HL-60 (cell line): ENCODE data around the gene ASB8.

Experiments used
- DNase-seq, 2 experiments: peaks; one replicate each; pipeline ENCODE4 v3.0.0-alpha.2; 2010 to 2020; ENCODE audit warnings: low read depth in 1 of 2, low spot score in 1 of 2
- H3K27ac ChIP-seq: fragments of 250-450 bp; sonication (Bioruptor Pico); replicated peaks from 2 replicates; pipeline ENCODE4 v1.5.1; 2020; ENCODE audit warnings: mild to moderate bottlenecking, moderate library complexity
- H3K27me3 ChIP-seq: fragments of 250-450 bp; sonication (Bioruptor Pico); 2 replicates; pipeline ENCODE4 v1.5.1; 2021; ENCODE audit warnings: mild to moderate bottlenecking, moderate library complexity; ENCODE audit not compliant: insufficient read depth, poor library complexity, severe bottlenecking
- H3K4me3 ChIP-seq: replicated peaks from 2 replicates; pipeline ENCODE4 v1.5.1; 2011; ENCODE audit warnings: mild to moderate bottlenecking, control low read depth, low read length; ENCODE audit not compliant: insufficient read depth
- CTCF ChIP-seq: IDR thresholded peaks from one replicate; pipeline ENCODE4 v1.5.1; 2011; ENCODE audit warnings: low read length, control low read depth, inconsistent platforms; ENCODE audit not compliant: insufficient read depth
- GABPA ChIP-seq: IDR thresholded peaks from 2 replicates; pipeline ENCODE4 v1.6.1; 2012; ENCODE audit warnings: low read depth
- POLR2AphosphoS5 ChIP-seq: IDR thresholded peaks from 2 replicates; pipeline ENCODE4 v1.6.1; 2012; ENCODE audit warnings: low read depth
- REST ChIP-seq: IDR thresholded peaks from 2 replicates; pipeline ENCODE4 v1.6.1; 2012; ENCODE audit warnings: low read depth; ENCODE audit not compliant: insufficient replicate concordance
- SPI1 ChIP-seq: IDR thresholded peaks from 2 replicates; pipeline ENCODE4 v1.6.1; 2012; ENCODE audit warnings: low read depth, mild to moderate bottlenecking, borderline replicate concordance

Gene ASB8

GRCh38 chr12:48183091-48183875 is 26.0 kb upstream of the ASB8 start, which contains the start of gene CCDC184:
Gene CCDC184, plus strand, starts transcription at chr12:48183644. Its CDS starts 479 bp downstream, at chr12:48184123.
- Histone ChIP-seq H3K4me3 (peak within 1 kb of the TSS; percentile 45), H3K27me3 (peaks cover 35% of the 10 kb centered on the region), H3K27ac (no peak within 1 kb of the TSS)
- peak; percentile 38 to 52 for DNase-seq
- no peak for TF ChIP-seq REST
- TF ChIP-seq CTCF, result no peak
- no peak for TF ChIP-seq GABPA
- no peak for TF ChIP-seq SPI1
- no peak for TF ChIP-seq POLR2AphosphoS5

- Histone ChIP-seq H3K4me3 (peak overlapping the region; percentile 45), H3K27ac (no peak overlapping the region), H3K27me3 (peaks cover 34% of the 10 kb centered on the region)
- no peak for TF ChIP-seq POLR2AphosphoS5
- TF ChIP-seq REST, result no peak
- TF ChIP-seq CTCF, result no peak
- TF ChIP-seq SPI1, result no peak
- no peak for TF ChIP-seq GABPA
- DNase-seq, result no peak
Measured at GRCh38 chr12:48182631-48183030, 25.3 kb upstream of the ASB8 start.

GRCh38 chr12:48180857-48181495 is 23.7 kb upstream of the ASB8 start:
- TF ChIP-seq GABPA (no peak), SPI1 (no peak), POLR2AphosphoS5 (no peak), CTCF (no peak), REST (no peak)
- DNase-seq, result no peak
- Histone ChIP-seq H3K27ac (no peak overlapping the region), H3K4me3 (no peak overlapping the region), H3K27me3 (peaks cover 38% of the 10 kb centered on the region)
